Activated CD8-positive, alpha-beta memory T cell treated with anti-CD3 and anti-CD28 coated beads for 48 hours (primary cell): ENCODE measurements around the gene SLC35D2.
"Not testable (repeated sequence)": the region's sequence is repeated elsewhere in the genome, so short reads cannot be mapped to it uniquely, and the experiment has no call there.

Experiments used
- DNase-seq, 3 experiments: peaks; one replicate each; pipeline ENCODE4 v3.0.0-alpha.2; 2020; ENCODE audit warnings: low read depth in 2 of 3, low spot score in 2 of 3

The SLC35D2 gene

DNA sequence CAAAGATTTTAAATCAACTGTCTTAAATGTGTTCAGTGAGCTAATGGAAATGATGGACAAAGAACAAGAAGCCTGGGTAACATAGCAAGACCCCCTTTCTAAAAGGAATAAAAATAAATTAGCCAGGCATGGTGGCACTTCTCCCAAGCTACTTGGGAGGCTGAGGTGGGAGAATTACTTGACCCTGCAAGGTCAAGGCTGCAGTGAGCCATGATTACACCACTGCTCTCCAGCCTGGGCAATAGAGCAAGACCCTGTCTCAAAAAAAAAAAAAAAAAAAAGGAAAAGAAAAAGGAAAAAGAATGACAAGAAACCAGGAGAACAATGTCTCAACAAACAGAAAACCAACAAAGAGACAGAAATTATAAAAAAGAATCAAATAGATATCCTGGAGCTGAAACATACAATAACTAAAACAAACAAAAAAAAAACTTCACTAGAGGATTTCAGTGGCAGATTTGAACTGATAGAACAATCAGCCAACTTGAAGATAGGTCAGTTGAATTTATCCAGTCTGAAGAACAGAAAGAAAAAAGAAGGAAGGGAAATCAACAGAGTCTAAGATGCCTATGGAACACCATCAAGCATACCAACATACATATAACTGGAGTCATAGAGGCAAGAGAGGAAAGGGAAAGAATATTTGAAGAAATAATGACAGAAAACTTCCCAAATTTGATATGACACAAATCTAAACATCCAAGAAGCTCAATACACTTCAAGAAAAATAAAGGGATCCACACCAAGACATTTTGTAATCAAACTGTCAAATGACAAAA is 16.8 kb upstream of the SLC35D2 start:
- DNase-seq, result no peak

DNA sequence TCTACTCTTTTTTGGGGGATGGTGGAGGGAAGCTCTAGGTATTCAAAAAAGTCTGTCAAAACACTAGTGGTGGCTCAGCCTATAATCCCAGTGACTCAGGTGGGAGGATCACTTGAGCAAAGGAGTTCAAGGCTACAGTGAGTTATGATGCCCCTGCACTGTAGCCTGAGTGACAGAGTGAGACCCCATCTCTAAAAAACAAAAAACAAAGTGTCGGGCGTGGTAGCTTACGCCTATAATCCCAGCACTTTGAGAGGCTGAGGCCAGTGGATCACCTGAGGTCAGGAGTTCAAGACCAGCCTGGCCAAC is 15.8 kb upstream of the SLC35D2 start:
- no peak for DNase-seq

DNA sequence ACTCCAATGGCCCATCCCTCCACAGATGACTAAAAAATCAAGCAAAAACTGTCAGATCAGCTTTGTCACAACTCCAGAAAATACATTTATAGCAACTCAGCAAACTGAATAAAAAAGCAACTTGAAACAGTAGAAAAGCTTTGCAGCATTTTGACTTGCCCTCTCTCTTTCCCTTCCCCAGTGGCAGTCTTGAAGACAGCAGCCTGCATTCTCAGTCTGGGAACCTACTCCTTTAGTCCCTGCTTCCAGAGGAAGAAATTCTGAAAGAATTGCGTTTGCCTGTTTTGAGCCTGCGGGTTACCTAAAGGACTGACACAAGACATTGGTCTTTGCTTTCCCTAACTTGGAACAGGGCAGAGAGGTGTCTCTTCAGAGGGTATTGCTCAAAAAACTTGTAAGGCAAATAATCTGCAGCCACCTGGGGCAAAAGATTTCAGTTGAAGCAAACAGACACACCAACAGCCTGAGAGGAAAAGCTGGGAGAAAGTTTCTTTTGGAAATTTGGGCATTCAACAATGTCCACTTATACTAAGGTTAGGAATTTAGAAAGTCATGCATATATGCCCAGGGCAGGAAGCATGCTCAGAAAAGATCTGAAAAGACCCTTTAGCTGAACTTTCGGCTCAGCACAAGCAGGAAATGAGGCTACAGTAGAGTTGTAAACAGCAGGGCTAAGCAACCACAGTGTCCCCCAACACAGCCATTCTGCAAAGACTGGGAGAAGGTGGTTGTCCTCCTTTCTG is 15.2 kb upstream of the SLC35D2 start:
- no peak for DNase-seq

GRCh38 chr9:96395964-96396363 is 12.5 kb upstream of the SLC35D2 start:
- DNase-seq, result no peak

GRCh38 chr9:96394832-96395496 is 11.5 kb upstream of the SLC35D2 start:
- DNase-seq, result no peak

DNA sequence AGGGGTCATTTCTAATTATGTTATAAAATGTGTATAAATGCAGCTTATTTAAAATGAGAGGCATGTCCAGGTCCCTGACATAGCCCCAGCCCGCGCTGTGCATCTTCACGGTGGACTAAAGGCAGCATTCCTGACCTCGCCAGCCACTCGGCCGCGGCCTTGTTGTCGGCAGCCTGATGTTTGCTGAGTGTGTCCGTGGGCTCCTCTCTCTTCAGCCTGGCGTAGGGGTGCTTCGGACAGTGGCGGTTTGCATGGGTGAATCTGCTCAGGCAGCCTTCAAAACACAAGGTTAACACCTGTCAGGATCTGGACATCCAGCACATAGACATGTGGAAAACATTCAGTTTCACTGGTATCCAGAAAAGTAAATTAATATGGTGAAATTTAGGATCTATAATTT is 8.8 kb upstream of the SLC35D2 start:
- no peak for DNase-seq

- no peak for DNase-seq
Measured at GRCh38 chr9:96391021-96391765, 7.7 kb upstream of the SLC35D2 start.

DNA sequence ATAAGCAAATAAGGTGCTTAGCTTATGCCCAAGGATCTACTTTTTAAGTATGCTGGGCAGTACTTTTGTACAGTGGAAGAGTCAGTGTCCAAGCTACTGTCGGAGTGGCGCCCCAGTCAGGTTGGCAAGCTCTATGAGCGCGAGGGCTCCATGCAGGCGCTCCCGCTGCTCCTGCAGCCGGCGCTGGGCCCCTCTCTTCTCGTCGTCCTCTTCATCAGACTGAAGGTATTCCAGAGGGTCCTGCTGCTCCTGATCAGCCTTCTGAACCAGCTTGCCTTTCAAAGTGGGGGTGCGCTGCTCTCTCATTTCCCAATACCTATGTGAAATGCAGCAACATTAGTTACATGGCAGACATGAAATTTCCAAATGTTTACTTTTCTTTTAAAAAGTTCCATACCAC is 4.6 kb upstream of the SLC35D2 start:
- no peak for DNase-seq

DNA sequence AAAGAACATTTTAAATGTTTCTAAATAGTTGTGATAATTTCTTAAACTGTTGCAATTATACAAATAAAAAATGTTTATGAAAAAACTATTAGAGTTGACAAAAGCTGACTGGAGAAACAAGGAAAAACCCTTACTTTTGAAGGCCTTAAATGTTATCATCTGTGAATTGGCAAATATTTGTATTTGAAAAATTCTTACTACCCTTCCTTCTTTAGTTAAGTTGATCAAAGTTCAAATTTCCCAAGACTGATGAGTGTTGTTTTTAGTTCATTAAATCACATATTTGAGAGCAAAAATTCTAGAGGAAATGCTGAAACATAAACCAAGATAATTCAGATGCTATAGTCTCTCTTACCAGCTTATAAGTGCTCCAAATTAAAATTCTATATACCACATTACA is 2.6 kb upstream of the SLC35D2 start:
- no peak for DNase-seq

DNA sequence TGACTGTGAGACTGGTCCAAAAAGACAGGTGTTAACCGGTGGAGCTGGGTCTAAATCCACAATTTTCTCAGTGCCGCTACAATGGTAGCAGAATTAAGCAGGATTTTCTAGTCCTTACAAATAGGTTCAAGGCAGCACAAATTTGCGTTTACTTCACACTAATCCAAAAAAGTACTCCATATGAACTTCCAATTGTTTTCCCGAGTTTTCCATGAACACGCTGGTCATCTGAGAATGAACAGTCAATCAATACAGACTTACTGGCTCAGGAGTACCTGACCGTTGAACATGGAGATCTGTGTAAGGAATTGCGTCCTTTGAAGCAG is 709 bp downstream of the SLC35D2 start:
- DNase-seq, result no peak

DNA sequence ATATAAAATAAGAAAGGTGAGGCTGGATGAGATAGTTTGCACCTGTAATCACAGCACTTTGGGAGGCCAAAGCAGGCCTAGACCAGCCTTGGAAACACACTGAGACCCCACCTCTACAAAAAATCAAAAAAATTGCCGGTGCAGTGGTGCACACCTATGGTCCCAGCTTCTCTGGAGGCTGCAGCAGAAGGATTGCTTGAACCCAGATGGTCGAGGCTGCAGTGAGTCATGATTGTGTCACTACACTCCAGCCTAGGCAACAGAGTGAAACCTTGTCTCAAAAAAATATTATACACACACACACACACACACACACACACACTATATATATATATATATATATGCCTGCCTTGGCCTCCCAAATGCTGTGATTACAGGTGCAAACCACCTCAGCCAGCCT is 1.3 kb downstream of the SLC35D2 start:
- DNase-seq, result no peak

DNA sequence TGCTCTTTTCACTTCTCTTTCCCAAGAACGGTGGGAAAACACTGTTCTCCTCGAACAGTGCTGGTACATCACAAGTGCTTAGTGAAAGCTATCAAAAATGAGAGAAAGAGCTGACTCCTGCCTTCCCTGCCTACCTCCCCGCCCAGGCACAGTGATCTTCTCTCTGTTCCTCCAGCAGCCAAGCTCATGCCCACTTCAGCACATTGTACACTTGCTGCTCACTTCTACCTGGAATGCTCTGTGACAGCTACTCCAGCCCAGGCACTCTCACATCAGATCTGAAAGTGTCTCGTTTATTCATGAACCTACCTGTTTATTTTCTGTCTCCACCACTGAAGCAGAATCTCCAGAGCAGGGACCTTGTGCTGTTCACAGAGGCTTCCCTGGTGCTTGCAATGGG is 1.8 kb downstream of the SLC35D2 start:
- no peak for DNase-seq

- DNase-seq, result no peak
Measured at GRCh38 chr9:96381125-96381524, 2.4 kb downstream of the SLC35D2 start.

- no peak for DNase-seq
Measured at GRCh38 chr9:96379461-96379860, 4.0 kb downstream of the SLC35D2 start.

DNA sequence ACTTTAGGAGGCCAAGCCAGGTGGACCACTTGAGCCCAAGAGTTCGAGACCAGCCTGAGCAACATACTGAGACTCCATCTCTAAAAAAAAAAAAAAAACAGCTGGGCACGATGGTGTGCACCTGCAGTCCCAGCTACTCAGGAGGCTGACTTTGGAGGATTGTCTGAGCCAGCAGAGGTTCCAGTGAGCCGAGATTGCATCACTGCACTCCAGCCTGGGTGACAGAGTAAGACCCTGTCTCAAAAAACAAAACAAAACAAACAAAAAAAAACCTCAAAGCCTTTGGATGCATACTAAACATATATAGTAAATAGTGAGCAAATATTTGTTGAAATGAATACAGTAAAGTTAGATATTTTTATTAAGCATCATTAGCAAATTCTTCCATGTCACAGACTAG is 5.3 kb downstream of the SLC35D2 start:
- DNase-seq, result no peak

- no peak for DNase-seq
Measured at GRCh38 chr9:96376891-96377874, 6.3 kb downstream of the SLC35D2 start.

- not testable (repeated sequence) for DNase-seq
Measured at GRCh38 chr9:96375507-96375906, 8.0 kb downstream of the SLC35D2 start.

DNA sequence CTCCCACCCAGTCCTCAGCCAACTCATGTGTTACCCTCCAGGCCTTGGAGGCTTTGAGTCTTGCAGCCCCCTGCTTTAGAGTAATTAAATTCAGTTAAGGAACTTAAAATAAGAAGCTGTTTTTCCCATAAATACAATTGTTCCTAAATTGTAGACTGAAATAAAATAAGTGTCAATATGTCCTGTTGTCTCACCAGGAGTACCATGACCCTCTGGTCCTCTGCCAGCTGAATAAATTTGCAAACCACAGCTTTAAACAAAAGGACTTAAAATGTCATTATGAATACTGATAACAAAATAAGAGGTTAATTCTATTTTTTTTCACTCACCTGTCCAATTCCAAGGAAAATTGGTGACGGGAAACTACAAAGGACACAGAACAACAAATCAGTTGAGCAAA is 15.6 kb downstream of the SLC35D2 start:
- no peak for DNase-seq

DNA sequence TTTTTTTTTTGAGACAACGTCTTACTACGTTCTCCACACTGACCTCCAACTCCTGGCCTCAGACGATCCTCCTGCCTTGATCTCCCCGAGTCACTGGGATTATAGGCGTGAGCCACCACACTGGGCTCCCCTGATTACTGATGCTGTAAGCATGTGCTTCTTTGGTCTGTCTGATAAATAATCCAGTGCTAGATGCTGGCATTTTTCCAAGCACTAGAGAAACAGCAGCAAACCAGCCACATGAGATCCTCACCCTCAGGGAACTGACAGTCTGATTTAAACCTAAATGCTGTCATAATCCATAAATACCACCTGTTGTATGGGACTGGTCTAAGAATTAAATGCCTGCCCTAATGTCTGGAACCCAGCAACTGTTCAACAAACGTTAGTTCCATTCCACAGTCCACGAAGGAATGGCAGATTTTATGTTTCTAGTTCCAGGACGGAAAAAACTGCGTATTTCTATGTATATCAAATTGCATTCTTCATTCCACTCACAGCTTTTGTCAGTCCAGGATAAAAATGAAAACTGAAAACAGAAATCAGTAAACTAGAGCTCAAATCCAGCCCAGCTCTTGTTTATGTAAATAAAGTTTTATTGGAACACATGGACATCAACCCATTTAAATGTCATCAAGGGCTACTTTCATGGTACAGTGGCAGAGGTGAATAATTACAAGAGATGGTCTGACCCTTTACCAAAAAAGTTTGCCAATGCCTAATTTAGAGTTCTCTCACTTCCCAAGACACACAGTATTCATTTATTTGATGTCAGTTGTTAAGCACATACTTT is 20.1 kb downstream of the SLC35D2 start:
- DNase-seq, result no peak

DNA sequence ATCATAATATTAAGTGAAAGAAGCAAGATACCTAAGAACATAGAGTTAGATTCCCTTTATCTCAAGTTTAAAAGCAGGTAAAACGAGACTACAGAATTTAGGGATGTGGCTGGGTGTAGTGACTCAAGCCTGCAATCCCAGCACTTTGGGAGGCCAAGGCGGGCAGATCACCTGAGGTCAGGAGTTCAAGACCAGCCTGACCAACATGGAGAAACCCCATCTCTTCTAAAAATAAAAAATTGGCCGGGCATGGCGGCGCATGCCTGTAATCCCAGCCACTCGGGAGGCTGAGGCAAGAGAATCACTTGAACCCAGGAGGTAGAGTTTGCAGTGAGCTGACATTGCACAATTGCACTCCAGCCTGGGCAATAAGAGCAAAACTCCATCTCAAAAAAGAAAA is 21.4 kb downstream of the SLC35D2 start:
- not testable (repeated sequence) for DNase-seq
